Endometrium (tissue), 2 donors: ENCODE measurements around the gene NAE1.
A peak's percentile ranks its signal among the peaks of the same experiment; 100 is the strongest.
"Not testable (repeated sequence)": the region's sequence is repeated elsewhere in the genome, so short reads cannot be mapped to it uniquely, and the experiment has no call there.

Experiments used
- FAIRE-seq: peaks from 2 replicates; lab custom pipeline; 2012; peaks lifted over from hg19 to GRCh38; lab: Jason Lieb, UNC
- donor health status: control.
- donor health status: control.

Gene NAE1

GRCh38 chr16:66830422-66831404 lies at the start of gene NAE1:
Gene NAE1, minus strand, starts transcription at chr16:66830976. Its CDS starts 77 bp downstream, at chr16:66830899.
- FAIRE-seq = no peak

GRCh38 chr16:66878067-66878466 lies 47.3 kb upstream of the NAE1 start:
- FAIRE-seq = no peak

DNA sequence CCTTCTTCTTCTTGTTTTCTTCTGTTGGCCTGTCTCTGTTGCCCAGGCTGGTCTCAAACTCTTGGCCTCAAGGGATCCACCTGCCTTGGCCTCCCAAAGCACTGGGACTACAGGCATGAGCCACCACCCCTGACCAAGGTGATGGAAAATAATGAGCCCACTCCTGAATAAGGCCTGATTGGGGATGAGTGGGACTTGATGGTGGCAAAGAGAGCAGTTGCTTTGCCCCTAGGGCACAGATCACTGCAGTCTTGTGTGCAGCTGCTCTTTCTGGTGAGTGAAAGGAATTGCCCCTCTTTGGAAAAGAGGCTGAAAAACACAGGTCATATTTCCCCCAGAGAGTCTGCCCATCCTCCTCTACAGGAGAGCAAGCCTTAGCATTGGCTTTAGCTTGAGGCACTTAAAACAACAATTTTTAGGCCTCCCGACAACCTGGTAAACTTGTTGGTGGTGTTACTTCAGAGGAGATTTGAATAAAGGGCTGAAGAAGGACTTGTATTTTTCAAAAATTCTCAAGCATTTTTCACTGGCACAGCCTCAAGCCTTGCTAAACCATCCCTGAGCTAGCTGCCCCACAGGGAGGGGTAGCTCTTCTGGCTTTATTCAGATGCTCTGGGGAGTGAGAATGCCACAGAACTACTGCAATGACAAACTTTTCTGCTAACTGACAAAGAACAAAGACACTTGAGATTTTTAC lies 43.5 kb upstream of the NAE1 start:
- no peak for FAIRE-seq

- no peak for FAIRE-seq
These were observed 42.9 kb upstream of the NAE1 start for GRCh38 chr16:66873685-66874055.

DNA sequence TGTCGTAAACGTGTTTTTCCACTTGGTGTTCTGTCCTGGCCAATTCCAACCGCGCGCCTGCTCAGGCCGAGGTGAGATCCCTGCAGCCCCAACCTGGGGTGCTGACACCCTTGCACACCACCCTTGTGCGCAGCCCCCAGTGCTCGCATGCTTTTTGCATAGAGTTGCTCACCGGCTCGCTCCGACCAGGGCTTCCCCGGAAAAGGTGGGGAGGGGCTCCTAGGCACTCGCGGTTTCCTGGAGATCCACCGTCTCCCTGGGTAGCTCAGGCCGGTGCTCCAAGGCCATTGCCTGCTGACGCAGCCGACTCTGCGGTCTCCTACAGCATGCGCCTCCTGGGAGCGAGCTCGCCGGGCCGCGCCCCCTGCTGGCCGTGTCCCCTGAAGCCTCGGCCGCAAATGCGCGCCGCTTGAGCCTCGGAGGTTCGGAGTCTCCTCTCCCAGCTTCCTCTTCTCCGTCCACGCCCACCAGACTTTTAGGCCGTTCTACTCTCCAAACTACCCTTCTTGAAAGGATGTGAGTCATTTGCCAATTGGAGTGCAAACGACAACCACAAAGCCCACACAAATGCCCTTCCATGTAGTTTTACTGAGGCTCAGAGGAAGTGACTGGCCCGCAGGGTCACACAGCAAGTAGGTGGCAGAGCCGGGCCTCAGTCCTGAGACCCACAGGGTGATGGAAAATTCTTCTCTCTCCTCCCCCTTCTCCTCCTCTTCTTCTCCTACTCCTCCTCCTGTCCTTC lies 42.3 kb upstream of the NAE1 start:
- peak; percentile 15 for FAIRE-seq

DNA sequence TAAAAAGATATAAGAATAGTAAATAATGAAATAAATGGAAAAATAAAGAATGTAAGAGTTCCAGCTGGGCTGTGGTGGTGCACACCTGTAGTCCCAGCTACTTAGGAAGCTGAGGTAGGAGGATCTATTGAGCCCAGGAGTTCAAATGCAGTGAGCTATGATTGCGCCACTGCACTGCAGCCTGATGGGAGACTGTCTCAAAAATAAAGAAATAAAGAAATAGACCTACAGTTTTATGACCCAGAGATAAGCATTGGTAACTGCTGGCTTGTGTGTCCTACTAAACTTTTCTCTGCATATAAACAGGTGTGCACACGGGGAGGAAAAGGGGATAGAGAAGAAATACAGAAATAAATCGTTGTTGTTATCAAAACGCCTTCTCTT lies 41.8 kb upstream of the NAE1 start:
- no peak for FAIRE-seq

DNA sequence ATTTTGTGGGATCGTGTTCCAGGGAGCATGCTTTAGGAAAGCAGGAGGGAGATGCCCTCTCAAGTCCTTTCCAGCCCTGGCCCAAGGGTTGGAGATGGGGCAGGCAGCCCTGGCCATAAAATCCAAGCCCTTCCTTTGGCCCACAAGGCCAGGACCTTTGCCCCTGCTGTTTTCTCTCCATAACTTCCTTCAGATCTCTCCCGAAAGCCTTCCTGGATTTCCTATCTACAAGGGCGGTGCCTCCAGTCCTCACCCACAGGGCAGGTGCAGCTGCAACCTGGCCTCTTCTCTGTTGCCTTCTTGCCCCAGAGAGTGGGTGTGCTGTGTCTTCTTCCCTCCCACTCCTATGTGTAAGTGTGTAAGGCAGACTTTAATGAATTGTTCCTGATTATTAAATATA lies 41.1 kb upstream of the NAE1 start:
- no peak for FAIRE-seq

DNA sequence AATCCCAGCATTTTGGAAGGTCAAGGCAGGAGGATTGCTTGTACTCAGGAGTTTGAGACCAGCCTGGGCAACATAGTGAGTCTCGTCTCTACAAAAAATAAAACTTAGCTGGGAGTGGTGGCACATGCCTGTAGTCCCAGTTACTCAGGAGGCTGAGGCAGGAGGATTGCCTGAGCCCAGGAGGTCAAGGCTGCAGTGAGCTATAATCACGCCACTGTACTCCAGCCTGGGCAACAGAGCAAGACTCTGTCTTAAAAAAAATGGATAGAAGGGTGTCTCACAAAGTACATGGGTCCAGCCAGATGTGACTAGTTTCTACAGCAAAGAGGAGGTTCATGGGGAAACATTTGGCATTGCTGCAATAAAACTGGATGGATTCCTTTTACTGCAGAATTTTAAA lies 40.6 kb upstream of the NAE1 start:
- not testable (repeated sequence) for FAIRE-seq

DNA sequence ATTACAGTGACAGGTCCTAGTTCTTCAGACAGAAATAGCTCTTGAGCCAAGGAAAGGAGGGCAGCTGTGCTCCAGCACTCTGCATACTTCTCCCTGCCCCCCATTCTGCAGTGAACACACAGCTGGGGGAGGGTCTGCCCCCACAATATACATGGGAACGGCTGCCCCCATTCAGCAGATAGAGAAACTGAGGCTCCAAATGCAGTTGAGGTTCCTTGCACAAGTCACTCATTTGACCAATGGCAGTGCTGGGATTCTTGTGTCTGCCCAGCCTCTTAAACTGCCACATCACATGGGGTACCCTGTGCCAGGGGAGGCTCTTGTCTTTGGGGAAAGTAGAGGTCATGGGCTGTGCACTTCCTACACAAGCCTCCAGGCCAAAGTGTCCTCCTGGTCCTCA lies 38.6 kb upstream of the NAE1 start:
- no peak for FAIRE-seq

- no peak for FAIRE-seq
These were observed 32.9 kb upstream of the NAE1 start for GRCh38 chr16:66863707-66864106.

DNA sequence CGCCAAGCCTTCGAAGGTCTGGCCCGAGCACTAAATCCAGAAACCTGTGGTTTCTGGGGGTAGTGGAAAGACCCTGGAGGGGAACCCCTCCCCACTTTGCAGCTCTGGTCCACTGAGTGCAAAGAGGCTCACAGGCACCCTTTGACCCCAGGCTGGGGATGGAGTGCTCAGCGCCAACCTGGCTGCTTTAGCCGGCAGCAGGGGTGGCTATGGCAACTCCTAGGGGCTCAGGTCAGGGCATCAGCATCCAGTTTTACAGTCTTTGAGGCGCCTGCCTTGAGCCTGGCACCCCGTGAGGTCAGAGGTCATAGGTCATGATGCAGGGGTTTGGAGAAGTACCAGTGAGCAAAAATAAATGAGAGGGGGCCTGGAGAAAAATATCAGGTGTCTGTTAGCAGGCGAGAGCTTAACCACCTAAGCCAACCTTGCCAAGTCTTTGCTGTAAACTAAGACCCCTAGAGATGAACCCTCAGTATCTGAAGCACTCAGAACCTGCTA lies 31.3 kb upstream of the NAE1 start:
- no peak for FAIRE-seq

- FAIRE-seq = no peak
These were observed 28.8 kb upstream of the NAE1 start for GRCh38 chr16:66859397-66860068.

- no peak for FAIRE-seq
These were observed 28.1 kb upstream of the NAE1 start for GRCh38 chr16:66858740-66859396.

- no peak for FAIRE-seq
These were observed 26.7 kb upstream of the NAE1 start for GRCh38 chr16:66857437-66857836.

GRCh38 chr16:66856801-66857200 lies 26.0 kb upstream of the NAE1 start:
- FAIRE-seq = no peak

DNA sequence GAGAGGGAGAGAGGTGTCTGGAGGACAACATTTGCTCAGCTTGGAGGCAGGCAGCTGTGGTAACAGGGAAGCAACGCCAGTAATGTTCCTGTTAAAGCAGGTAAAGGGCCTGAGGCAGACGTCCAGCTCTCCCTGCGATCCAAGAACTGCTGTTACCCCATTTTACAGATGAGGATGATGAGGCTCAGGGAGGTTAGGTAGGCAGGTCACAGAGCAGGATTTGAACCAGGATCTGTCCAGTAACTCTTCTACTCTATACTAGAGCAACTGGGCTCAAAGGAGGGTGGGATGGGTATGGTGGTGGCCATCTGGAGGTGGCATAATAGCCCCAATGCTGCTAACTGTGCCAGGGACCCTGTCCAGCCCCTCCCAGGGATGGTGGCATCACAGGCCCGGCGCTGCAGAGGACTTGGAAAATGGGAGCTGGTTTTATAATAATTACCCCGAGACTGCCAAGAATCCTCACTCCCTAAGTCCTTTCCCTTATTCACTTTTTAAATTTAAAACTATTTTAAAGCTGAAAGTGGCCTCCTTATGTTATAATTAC lies 25.5 kb upstream of the NAE1 start:
- FAIRE-seq = no peak

DNA sequence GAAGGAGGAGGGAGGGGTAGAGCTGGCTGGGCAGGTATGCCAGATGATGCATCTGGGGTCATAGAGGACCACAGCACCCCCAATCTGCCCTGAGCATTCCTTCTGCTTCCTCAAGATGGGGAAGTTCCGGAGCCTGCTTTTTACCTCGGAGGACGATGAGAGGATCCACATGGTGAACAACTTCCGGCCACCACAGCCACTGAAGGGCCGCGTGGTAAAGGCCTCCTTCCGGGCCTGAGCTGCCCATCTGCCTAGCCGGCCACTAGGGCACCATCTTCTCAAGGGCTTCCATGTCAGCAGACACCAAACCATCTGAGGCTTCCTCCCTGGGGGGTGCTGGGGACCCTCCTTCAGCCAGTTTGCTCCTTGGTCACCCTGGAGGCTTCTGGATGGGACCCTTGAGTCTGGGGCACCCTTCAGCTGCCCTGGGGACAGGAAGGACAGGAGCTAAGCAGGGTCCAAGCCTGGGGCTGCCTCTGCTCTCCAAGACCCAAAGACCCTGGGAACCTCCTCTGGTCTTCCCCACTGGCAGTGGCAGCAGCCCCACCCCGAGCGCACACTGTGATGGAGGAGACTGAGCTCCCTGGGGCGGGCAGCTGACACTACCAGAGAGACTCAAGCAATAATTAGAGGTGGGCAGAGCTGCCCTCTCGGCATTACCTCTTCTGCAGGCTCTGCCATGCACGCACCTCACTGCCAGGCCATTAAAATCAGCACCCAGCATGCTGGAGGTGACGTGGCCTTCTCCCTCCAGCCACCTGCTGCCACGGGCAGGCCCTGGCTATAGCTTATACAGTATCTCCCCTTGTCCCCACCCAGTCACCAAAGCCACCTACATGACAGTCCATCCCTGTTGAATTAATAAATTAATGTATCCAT lies 22.7 kb upstream of the NAE1 start:
- no peak for FAIRE-seq

- no peak for FAIRE-seq
These were observed 20.6 kb upstream of the NAE1 start for GRCh38 chr16:66851166-66851964.

- no peak for FAIRE-seq
These were observed 19.5 kb upstream of the NAE1 start for GRCh38 chr16:66850115-66850815.
